Hepatocyte (in vitro differentiated cells): ENCODE measurements around the gene CCDC40.

Source experiments
- CTCF ChIP-seq: fragments of 200-600 bp; sonication (generic); IDR thresholded peaks from 2 replicates; pipeline ENCODE4 v1.5.1; 2016; ENCODE audit warnings: antibody characterized with exemption, mild to moderate bottlenecking; ENCODE audit not compliant: poor library complexity
- EZH2phosphoT487 ChIP-seq: fragments of 200-600 bp; sonication (generic); IDR thresholded peaks from one replicate; pipeline ENCODE4 v1.6.1; 2018; ENCODE audit warnings: antibody characterized with exemption, mild to moderate bottlenecking, low read depth, moderate library complexity; ENCODE audit not compliant: unreplicated experiment, severe bottlenecking

DNA sequence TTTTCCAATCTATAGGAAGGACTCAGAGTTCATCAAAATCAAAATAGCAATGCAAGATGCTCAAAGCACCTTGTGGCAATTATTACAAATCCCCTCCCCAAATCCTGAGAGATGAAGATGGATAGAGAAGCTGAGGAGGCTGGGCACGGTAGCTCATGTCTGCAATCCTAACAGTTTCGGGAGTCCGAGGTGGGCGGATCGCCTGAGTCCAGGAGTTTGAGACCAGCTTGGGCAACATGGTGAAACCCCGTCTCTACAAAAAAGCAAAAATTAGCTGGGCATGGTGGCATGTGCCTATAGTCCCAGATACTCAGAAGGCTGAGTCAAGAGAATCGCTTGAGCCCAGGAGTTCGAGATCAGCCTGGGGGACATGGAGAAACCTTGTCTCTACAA lies 9.4 kb upstream of the CCDC40 start:
- TF ChIP-seq CTCF (no peak), EZH2phosphoT487 (no peak)
